Dendritic cell treated with granulocyte-macrophage colony-stimulating factor and Interleukin-4, amounts not matched to agents 40 ng/mL and 50 ng/mL, for 4 days (primary cell): ENCODE data around the gene STOML2.

ENCODE experiments used
- H3K27ac Mint-ChIP-seq: one replicate; pipeline ENCODE4 v1.8.0; 2022; ENCODE audit warnings: mild to moderate bottlenecking, mixed read lengths
- H3K27me3 Mint-ChIP-seq: one replicate; pipeline ENCODE4 v1.8.0; 2022; ENCODE audit warnings: mild to moderate bottlenecking, mixed read lengths
- H3K36me3 Mint-ChIP-seq: one replicate; pipeline ENCODE4 v1.8.0; 2022; ENCODE audit warnings: low read depth, mixed read lengths
- H3K4me1 Mint-ChIP-seq: one replicate; pipeline ENCODE4 v1.8.0; 2022; ENCODE audit warnings: low read depth, mixed read lengths
- H3K4me3 Mint-ChIP-seq: one replicate; pipeline ENCODE4 v1.8.0; 2022; ENCODE audit warnings: mild to moderate bottlenecking, moderate library complexity, mixed read lengths
- H3K9me3 Mint-ChIP-seq: one replicate; pipeline ENCODE4 v1.8.0; 2022; ENCODE audit warnings: mixed read lengths
- intact Hi-C: fragments of 100-400 bp; cut with micrococcal nuclease; formaldehyde crosslinking; loops from one replicate; pipeline ENCODE4 v1.15.0; 2022

Gene STOML2

DNA sequence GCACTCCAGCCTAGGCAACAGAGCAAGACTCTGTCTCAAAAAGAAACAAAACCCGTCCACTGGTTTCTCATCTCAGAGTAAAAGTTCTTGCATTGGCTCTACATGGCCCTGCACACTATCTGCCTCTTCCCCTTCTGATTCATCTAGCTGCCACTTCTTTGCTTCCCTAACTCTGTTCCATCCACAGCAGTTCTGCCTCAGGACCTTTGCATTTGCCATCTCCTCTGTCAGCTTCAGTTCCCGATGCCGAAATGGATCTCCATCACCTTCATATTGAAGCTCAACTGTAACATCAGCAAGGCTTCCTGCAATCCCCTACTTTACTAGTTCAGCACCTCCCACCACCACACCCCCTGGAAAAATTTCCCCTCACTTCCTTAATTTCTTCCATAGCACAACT is 5.4 kb downstream of the STOML2 start:
- Mint-ChIP-seq H3K9me3 (no peaks in the 10 kb centered on the region), H3K27ac (peak overlapping the region; percentile 17), H3K27me3 (no peaks in the 10 kb centered on the region), H3K4me1 (peaks cover 46% of the 10 kb centered on the region), H3K4me3 (no peak overlapping the region), H3K36me3 (peaks cover 60% of the 10 kb centered on the region)
- intact Hi-C loops = loop anchor here (2.0 kb wide), 1 partner anchor 17 kb away; no protein-coding TSS in a partner anchor

DNA sequence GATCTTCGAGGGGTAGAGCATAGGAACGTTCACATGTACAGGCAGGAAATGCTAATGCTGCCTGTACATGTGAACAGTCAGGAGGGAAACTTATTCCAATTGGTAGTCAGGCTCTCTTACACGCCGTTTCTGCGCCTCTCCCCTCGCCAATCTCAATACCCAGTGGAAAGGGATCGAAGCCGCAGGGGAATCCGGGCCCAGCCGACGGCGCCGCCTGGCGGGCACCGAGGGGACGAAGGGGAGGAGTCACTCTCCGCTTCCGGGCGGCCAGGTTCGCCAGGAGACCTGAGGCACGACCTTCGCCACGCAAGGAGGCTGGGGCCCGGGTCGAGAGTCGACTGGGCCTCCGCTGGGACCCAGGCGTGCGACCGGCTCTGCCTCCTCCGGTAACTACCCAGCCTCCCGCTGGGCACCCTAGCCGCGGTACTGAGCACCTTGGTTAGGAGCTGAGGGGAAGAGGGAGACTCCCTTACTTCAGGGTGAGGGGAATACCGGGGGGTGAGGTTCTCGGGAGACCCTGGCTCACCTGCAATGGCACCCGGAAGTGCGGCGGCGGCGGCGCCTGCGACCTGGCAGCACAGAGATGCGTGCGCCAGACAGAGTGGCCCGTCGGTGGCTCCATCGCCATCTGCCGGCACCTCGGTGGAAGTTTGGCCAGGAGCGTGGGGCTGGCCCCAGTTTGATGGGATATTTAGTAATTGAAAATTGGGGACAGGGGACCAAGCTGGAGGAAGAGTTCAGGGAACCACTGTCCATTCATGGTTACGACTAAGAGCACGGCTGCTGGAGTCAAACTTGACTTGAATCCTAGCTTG is 6.7 kb downstream of the STOML2 start, which contains the start of gene PIGO:
Gene PIGO (minus strand): TSS at position 557 of the 815 bp plus-strand sequence. CDS start 1,026 bp downstream, outside the sequence.
- peaks cover 62% of the 10 kb centered on the region for H3K36me3 Mint-ChIP-seq
- H3K27ac Mint-ChIP-seq = peak within 1 kb of the TSS; percentile 92
- H3K4me3 Mint-ChIP-seq = peak within 1 kb of the TSS; percentile 78
- H3K27me3 Mint-ChIP-seq = no peaks in the 10 kb centered on the region
- H3K9me3 Mint-ChIP-seq = no peaks in the 10 kb centered on the region
- intact Hi-C loops = loop anchor here (1.0 to 2.0 kb wide), 3 partner anchors 15 to 197 kb away; no protein-coding TSS in a partner anchor
- peaks cover 33% of the 10 kb centered on the region for H3K4me1 Mint-ChIP-seq

DNA sequence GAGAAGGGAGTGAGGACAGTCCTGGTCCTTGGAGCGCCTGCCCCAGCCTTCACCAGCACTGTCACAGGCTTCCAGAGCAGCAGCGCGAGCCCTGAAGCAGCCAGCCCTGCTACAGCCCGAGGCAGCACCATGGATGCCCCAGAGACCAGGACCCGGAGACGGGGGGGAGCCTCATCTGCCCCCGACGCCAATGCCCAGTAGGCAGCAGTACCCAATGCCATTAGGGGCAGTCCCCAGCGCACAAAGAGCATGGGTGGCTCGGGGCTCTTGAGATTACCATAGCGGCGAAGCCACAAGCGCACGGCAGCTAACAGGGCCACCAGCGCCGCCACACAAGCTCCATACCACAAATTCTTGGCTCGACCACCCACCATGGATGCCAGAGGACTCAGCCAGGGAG is 11.4 kb downstream of the STOML2 start:
- peaks cover 23% of the 10 kb centered on the region for H3K4me1 Mint-ChIP-seq
- H3K4me3 Mint-ChIP-seq = no peak overlapping the region
- no peaks in the 10 kb centered on the region for H3K9me3 Mint-ChIP-seq
- no peaks in the 10 kb centered on the region for H3K27me3 Mint-ChIP-seq
- H3K27ac Mint-ChIP-seq = no peak overlapping the region
- intact Hi-C loops = no loop called here
- peaks cover 82% of the 10 kb centered on the region for H3K36me3 Mint-ChIP-seq

DNA sequence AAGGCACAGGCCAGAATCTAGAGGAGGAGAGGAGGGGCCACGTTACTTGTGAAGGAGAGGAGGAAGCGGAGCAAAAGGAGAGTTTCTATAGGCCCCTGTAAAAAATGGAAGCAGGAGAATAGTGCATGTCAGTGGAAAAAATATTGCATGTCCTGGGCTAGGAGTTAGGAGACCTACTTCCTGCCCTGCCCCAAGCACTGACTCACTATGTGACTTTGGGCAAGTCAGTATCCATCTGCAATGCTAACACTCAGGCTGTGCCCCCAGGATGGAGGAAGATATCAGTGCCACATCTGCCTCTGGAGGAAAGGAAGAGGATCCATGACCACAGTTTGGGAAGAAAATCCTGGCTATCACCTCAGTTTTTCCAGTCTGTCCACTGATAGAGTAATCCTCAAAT is 13.5 kb downstream of the STOML2 start:
- no peaks in the 10 kb centered on the region for H3K27me3 Mint-ChIP-seq
- no peaks in the 10 kb centered on the region for H3K9me3 Mint-ChIP-seq
- H3K4me1 Mint-ChIP-seq = peaks cover 8% of the 10 kb centered on the region
- peaks cover 83% of the 10 kb centered on the region for H3K36me3 Mint-ChIP-seq
- intact Hi-C loops = no loop called here
- H3K4me3 Mint-ChIP-seq = no peak overlapping the region
- H3K27ac Mint-ChIP-seq = no peak overlapping the region

DNA sequence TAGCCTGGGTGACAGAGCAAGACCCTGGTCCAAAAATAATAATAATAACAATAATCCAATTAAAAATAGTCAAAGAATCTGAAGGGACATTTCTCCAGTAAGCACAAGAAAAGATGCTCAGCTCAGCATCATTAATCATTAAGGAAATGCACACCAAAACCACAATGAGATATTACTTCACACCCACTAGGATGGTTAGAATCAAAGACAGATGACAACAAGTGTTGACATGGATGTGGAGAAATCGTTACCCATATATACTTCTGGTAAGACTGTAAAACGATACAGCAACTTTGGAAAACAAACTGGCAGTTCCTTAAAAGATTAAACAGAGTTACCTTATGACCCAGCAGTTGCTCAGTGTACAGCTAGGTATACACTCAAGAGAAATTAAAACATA is 17.9 kb downstream of the STOML2 start:
- no peak overlapping the region for H3K4me3 Mint-ChIP-seq
- no peaks in the 10 kb centered on the region for H3K9me3 Mint-ChIP-seq
- no peak overlapping the region for H3K27ac Mint-ChIP-seq
- H3K4me1 Mint-ChIP-seq = no peaks in the 10 kb centered on the region
- H3K27me3 Mint-ChIP-seq = no peaks in the 10 kb centered on the region
- peaks cover 40% of the 10 kb centered on the region for H3K36me3 Mint-ChIP-seq
- intact Hi-C loops = no loop called here

DNA sequence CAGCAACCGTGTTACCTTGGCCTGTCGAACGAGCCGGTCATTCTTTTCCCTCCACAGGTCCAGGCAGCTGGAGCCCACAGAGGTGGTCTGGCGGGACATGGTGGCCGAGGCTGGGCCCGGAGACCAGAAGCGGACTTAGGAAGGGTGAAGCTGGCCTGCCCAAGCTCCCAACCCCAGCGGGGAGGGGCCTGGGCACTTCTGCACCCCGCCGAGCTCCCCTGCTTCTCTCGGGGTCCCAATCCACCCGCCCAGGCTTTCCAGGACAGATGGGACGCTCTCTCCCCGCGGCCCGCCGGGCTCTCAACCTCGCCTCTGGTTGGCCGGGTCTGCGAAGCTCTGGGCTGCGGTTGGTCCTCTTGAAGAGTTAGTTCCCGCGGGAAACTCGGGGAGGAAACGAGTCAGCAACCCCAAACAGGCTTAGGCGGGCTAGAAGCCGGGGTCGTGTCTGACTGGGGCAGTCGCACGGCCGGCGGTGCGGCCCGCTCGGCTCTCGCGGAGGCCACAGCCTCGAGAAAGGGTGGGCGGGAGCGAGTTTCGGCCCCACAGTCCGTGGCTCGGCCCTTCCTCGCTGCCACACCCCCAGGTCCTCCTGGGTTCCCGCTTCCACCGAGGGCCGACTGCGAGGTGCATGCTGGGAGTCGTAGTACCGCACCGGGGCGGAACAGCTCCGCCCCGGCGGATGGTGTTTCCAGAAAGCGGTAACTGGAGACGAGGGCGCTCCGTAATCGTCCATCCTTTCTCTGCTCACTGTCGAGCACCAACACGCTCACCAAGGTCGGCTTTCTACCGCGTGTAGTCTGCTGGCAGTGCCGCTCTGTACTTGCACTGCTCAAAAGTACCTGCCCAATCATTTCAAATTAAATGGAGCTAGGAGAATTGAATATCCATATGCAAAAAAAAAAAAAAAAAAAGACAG is 23.2 kb downstream of the STOML2 start, which contains the start of gene FANCG:
Gene FANCG (minus strand): TSS at position 517 of the 916 bp plus-strand sequence. CDS start 418 bp downstream, at position 99.
- peaks cover 22% of the 10 kb centered on the region for H3K36me3 Mint-ChIP-seq
- H3K27ac Mint-ChIP-seq = peak within 1 kb of the TSS; percentile 89
- intact Hi-C loops = loop anchor here (2.0 kb wide), 1 partner anchor 17 kb away; the partner anchor contains the start of gene PIGO
- H3K4me3 Mint-ChIP-seq = peak within 1 kb of the TSS; percentile 92
- peaks cover 26% of the 10 kb centered on the region for H3K4me1 Mint-ChIP-seq
- H3K27me3 Mint-ChIP-seq = no peaks in the 10 kb centered on the region
- H3K9me3 Mint-ChIP-seq = no peaks in the 10 kb centered on the region

DNA sequence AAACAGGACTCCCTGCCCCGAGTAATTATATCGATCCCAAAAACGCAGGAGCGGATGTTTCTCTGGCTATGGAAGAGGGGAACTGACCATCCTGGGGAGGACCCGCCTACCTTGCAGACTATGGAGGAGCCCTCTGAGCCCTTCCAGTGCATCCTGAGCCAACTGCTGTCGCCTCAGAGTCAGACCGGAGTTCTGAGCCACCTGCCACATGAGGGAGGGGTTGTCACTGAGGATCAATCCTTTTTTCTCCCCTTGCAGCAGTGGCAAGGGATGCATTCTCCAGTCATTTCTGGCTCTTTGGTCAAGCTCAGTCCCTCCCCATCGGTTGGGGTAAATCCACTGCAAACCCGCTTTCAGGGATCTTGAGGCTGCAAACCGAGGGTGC is 23.9 kb downstream of the STOML2 start:
- no peaks in the 10 kb centered on the region for H3K9me3 Mint-ChIP-seq
- intact Hi-C loops = no loop called here
- peaks cover 26% of the 10 kb centered on the region for H3K4me1 Mint-ChIP-seq
- H3K4me3 Mint-ChIP-seq = peak overlapping the region; percentile 92
- peaks cover 28% of the 10 kb centered on the region for H3K36me3 Mint-ChIP-seq
- peak overlapping the region; percentile 89 for H3K27ac Mint-ChIP-seq
- no peaks in the 10 kb centered on the region for H3K27me3 Mint-ChIP-seq

DNA sequence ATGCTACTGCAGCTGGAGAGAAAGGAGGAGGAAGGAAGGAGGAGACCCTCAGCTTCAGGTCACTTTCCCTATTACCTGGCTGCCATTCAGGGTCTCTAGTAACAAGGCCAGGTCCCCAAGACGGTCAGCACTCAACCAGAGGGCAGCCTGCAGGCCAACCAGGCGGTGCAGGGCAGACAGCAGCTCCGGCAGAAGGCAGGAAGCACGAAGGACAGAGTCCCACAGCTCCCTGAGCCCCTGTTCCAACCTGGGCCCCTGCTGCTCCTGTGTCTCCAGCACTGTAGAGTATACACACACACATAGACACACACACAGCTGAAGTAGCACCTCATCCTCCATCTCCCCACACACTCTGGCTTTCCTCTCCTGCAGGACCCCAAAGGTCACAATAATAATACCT is 24.9 kb downstream of the STOML2 start:
- Mint-ChIP-seq H3K4me1 (peaks cover 28% of the 10 kb centered on the region), H3K27ac (no peak overlapping the region), H3K36me3 (peaks cover 33% of the 10 kb centered on the region), H3K27me3 (no peaks in the 10 kb centered on the region), H3K4me3 (peak overlapping the region; percentile 92), H3K9me3 (no peaks in the 10 kb centered on the region)
- intact Hi-C loops = no loop called here

DNA sequence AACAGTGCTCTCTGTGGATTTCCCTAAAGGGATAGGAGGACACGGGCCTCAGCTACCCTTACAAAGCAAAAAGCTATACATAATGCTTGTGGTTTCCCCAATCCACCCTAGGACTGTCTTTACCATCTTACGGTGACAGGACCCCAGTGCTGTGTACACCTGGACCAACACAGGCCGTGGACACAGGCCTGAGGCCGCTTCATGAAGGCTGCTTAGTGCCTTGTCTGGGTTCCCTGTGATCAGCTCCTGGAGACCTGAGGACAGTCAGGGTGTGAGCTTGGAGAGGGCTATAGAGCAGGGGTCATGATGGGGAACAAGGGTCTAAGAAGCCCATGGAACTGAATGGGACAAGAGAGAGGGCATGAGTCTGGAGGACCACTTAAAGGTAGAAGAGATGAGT is 26.1 kb downstream of the STOML2 start:
- no peaks in the 10 kb centered on the region for H3K9me3 Mint-ChIP-seq
- H3K27me3 Mint-ChIP-seq = no peaks in the 10 kb centered on the region
- peaks cover 31% of the 10 kb centered on the region for H3K4me1 Mint-ChIP-seq
- no peak overlapping the region for H3K4me3 Mint-ChIP-seq
- H3K27ac Mint-ChIP-seq = no peak overlapping the region
- H3K36me3 Mint-ChIP-seq = peaks cover 40% of the 10 kb centered on the region
- intact Hi-C loops = no loop called here

DNA sequence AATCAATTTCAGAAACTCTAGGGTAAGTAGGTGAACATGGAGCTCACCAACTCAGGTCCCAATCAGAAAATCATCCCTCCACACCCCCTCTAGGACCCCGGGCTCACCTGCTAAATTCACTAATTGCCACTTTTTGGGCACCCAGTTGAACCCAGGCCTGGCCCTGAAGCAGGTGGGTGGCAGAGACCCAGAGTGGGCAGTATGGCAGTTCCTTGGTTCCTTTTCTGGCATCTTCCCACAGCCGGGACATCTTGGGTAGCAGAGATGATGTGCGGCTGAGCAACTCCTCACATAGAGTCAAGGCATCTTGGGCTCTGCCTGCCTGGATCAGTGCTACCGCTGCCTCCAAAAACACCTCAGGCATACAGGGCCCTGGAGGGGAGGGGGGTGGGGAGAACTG is 27.6 kb downstream of the STOML2 start:
- Mint-ChIP-seq H3K36me3 (peaks cover 51% of the 10 kb centered on the region), H3K9me3 (no peaks in the 10 kb centered on the region), H3K4me3 (no peak overlapping the region), H3K4me1 (peaks cover 37% of the 10 kb centered on the region), H3K27me3 (no peaks in the 10 kb centered on the region), H3K27ac (no peak overlapping the region)
- intact Hi-C loops = no loop called here

DNA sequence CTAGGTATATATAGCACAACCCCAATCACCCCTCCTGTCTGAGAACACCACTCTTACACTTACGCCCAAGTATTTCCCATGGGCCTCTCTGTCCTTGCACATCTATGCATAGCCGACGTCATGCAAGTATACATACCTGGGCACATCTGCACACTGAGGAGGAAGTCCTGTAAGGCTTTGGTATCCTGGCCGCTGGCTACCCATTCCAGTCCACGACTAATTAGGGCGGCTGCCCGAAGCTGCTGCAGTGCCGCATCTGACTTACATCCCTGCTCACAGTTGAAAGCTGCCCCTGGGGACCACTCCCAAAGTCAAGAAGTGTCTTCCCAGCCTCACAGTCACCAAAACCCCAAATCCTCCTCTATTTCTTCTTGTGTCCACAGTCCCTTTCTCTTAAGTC is 28.1 kb downstream of the STOML2 start:
- H3K4me1 Mint-ChIP-seq = peaks cover 42% of the 10 kb centered on the region
- H3K27me3 Mint-ChIP-seq = no peaks in the 10 kb centered on the region
- H3K36me3 Mint-ChIP-seq = peaks cover 56% of the 10 kb centered on the region
- H3K4me3 Mint-ChIP-seq = no peak overlapping the region
- H3K9me3 Mint-ChIP-seq = no peaks in the 10 kb centered on the region
- H3K27ac Mint-ChIP-seq = no peak overlapping the region
- intact Hi-C loops = loop anchor here (5.0 kb wide), 1 partner anchor 407 kb away; a partner anchor contains a TSS

DNA sequence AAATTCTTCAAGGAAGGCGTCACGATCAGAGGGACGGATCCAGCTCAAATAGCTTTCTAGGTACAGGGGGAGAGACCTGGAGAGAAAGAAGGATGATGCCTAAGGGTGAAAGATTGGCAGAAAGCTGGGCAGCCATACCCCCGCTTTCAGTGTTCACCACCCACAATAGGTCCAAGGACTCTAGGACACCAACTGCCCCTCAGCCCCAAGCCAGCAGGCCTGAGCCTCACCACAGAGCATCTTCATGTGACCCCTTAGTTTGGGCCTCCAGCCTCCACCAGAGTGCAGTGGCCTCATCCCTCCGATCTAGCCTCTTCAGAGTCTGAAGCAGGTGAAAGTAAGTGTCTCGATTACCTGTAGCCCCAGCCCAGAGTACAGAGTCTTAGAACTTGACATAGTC is 28.8 kb downstream of the STOML2 start:
- H3K9me3 Mint-ChIP-seq = no peaks in the 10 kb centered on the region
- no peaks in the 10 kb centered on the region for H3K27me3 Mint-ChIP-seq
- peaks cover 56% of the 10 kb centered on the region for H3K36me3 Mint-ChIP-seq
- no peak overlapping the region for H3K27ac Mint-ChIP-seq
- intact Hi-C loops = loop anchor here (5.0 kb wide), 1 partner anchor 407 kb away; a partner anchor contains a TSS
- H3K4me1 Mint-ChIP-seq = peaks cover 41% of the 10 kb centered on the region
- H3K4me3 Mint-ChIP-seq = no peak overlapping the region

DNA sequence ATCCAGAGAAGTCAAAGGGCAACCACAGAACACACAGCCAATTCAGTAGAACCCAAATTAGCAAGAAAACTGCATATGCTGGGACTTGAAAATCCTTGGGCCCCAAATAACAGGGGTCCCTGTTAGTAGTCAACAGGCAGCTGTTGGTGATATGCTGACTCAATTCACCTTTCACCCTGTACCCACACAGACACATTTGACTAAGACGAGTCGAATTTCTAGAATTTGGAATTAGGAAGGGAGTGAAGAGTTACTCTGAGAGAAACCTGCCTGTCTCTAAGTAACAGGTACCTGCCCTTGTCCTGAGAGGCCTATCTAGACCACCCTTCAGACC is 29.7 kb downstream of the STOML2 start:
- Mint-ChIP-seq H3K9me3 (no peaks in the 10 kb centered on the region), H3K4me1 (peaks cover 39% of the 10 kb centered on the region), H3K27me3 (no peaks in the 10 kb centered on the region), H3K4me3 (peak overlapping the region; percentile 82), H3K27ac (peak overlapping the region; percentile 96), H3K36me3 (peaks cover 62% of the 10 kb centered on the region)
- intact Hi-C loops = loop anchor here (5.0 kb wide), 1 partner anchor 406 kb away; a partner anchor contains a TSS
